ENCODE results near the gene PDXDC1. TPM values are rescaled to one million over a fixed set of nuclear protein-coding genes. Genes with fewer than 3 reads are reported as not detected.
"Not testable (repeated sequence)": the region's sequence is repeated elsewhere in the genome, so short reads cannot be mapped to it uniquely, and the experiment has no call there.

The PDXDC1 gene
- polyA plus RNA-seq, 10 donors: 29.5 to 54.1 (median 47.0) TPM

- DNase-seq: not testable (repeated sequence)
Observed at GRCh38 chr16:15148831-15149230, 174.0 kb downstream of the PDXDC1 start.

- DNase-seq: not testable (repeated sequence)
Observed at GRCh38 chr16:15149260-15149659, 174.4 kb downstream of the PDXDC1 start.

GRCh38 chr16:15154005-15154404, 179.2 kb downstream of the PDXDC1 start:
- DNase-seq: peak in 1 of 3 donors; percentile 83

GRCh38 chr16:15154650-15155562, 180.1 kb downstream of the PDXDC1 start:
- DNase-seq: peak; percentile 87 to 97 (median 90)

- not testable (repeated sequence) for DNase-seq
Observed at GRCh38 chr16:15157644-15158043, 182.8 kb downstream of the PDXDC1 start.

GRCh38 chr16:15159671-15160070, 184.8 kb downstream of the PDXDC1 start:
- DNase-seq: not testable (repeated sequence)

- DNase-seq: not testable (repeated sequence)
Observed at GRCh38 chr16:15160571-15160970, 185.7 kb downstream of the PDXDC1 start.

- DNase-seq: not testable (repeated sequence)
Observed at GRCh38 chr16:15163055-15163454, 188.2 kb downstream of the PDXDC1 start.

- DNase-seq: not testable (repeated sequence)
Observed at GRCh38 chr16:15166177-15166576, 191.4 kb downstream of the PDXDC1 start.

- not testable (repeated sequence) for DNase-seq
Observed at GRCh38 chr16:15168303-15168702, 193.5 kb downstream of the PDXDC1 start.

GRCh38 chr16:15168953-15169652, 194.3 kb downstream of the PDXDC1 start:
- not testable (repeated sequence) for DNase-seq

- not testable (repeated sequence) for DNase-seq
Observed at GRCh38 chr16:15179909-15180308, 205.1 kb downstream of the PDXDC1 start.

- not testable (repeated sequence) for DNase-seq
Observed at GRCh38 chr16:15180946-15181345, 206.1 kb downstream of the PDXDC1 start.

- not testable (repeated sequence) for DNase-seq
Observed at GRCh38 chr16:15184000-15184399, 209.2 kb downstream of the PDXDC1 start.

Other genes starting within 250 kb of the PDXDC1 start
- 1 to 10 TPM in 2 of 10 donors, under 1 TPM in 1, not detected in 7; 0.48 to 6.4 (median 2.3) TPM for gene NPIPA2, start 232.5 kb upstream of the PDXDC1 start, polyA plus RNA-seq (ENCODE audit: insufficient read length in 10 of 10)
- 10 to 100 TPM; 52.2 to 66.1 (median 57.8) TPM for gene NOMO1, start 141.3 kb upstream of the PDXDC1 start, polyA plus RNA-seq (ENCODE audit: insufficient read length in 10 of 10)
- 100 to 1,000 TPM in 5 of 10 donors, 10 to 100 TPM in 5; 54.1 to 200 (median 96.0) TPM for gene NPIPA1, start 37.6 kb upstream of the PDXDC1 start, polyA plus RNA-seq (ENCODE audit: insufficient read length in 10 of 10)
- 10 to 100 TPM; 39.6 to 57.8 (median 50.9) TPM for gene NTAN1, start 81.0 kb downstream of the PDXDC1 start, polyA plus RNA-seq (ENCODE audit: insufficient read length in 10 of 10)
- gene RRN3, start 119.2 kb downstream of the PDXDC1 start, polyA plus RNA-seq (ENCODE audit: insufficient read length in 10 of 10): 10 to 100 TPM; 22.1 to 36.3 (median 30.7) TPM

All from muscle of back (tissue), 11 donors.